Esophagus muscularis mucosa (tissue), 3 donors: Measurements from ENCODE around the gene PIK3R6.

Experiments
- CTCF ChIP-seq, 3 experiments: fragments of 200-600 bp in 2 of 3; fragments of 450-650 bp in 1 of 3; sonication (generic) in 2 of 3; IDR thresholded peaks; one replicate each; pipeline ENCODE4 v1.5.1; 2017 to 2019; ENCODE audit warnings: antibody characterized with exemption in 3 of 3, mild to moderate bottlenecking in 2 of 3, moderate library complexity in 1 of 3
- POLR2A ChIP-seq: fragments of 450-650 bp; IDR thresholded peaks from one replicate; pipeline ENCODE4 v1.6.1; 2017; ENCODE audit warnings: antibody characterized with exemption, moderate library complexity, mild to moderate bottlenecking, low read depth
- POLR2AphosphoS5 ChIP-seq, 2 donors: sonication (generic); formaldehyde crosslinking; IDR thresholded peaks; one replicate each; pipeline ENCODE4 v1.6.1; 2017; ENCODE audit warnings: antibody characterized with exemption in 2 of 2

GRCh38 chr17:8890671-8891070 is 23.2 kb upstream of the PIK3R6 start:
- TF ChIP-seq POLR2A (no peak), CTCF (IDR thresholded peaks at IDR 0.05) (no peak), POLR2AphosphoS5 (IDR thresholded peaks at IDR 0.05) (no peak)
